Lung (tissue), 12 donors: ENCODE results near the gene PCSK7. TPM values are rescaled to one million over a fixed set of nuclear protein-coding genes. Genes with fewer than 3 reads are reported as not detected.
"Not testable (repeated sequence)": the region's sequence is repeated elsewhere in the genome, so short reads cannot be mapped to it uniquely, and the experiment has no call there.

Experiments
- ATAC-seq: fragments of 200-7000 bp; cut with Tn5 transposase; one replicate; pipeline ENCODE4 v1.9.1; 2020; ENCODE audit warnings: moderate number of reproducible peaks; ENCODE audit not compliant: insufficient read depth, low FRiP score
- DNase-seq, 3 donors: peaks; one replicate each; pipeline ENCODE4 v3.0.0-alpha.2; 2013 to 2017
- H3K27ac ChIP-seq, 2 donors: one replicate each; pipeline ENCODE4 v1.5.1; 2013; ENCODE audit warnings: mild to moderate bottlenecking in 2 of 2, moderate library complexity in 2 of 2, control low read depth in 1 of 2, inconsistent platforms in 1 of 2, low read depth in 1 of 2, low read length in 1 of 2
- H3K27me3 ChIP-seq, 3 donors: one replicate each; pipeline ENCODE4 v1.5.1; 2013; ENCODE audit warnings: low read length in 2 of 3; ENCODE audit not compliant: control insufficient read depth in 3 of 3, insufficient read depth in 3 of 3
- H3K36me3 ChIP-seq, 4 donors: one replicate each; pipeline ENCODE4 v1.5.1; 2013; ENCODE audit warnings: low read length in 4 of 4, mild to moderate bottlenecking in 1 of 4, moderate library complexity in 1 of 4; ENCODE audit not compliant: control insufficient read depth in 4 of 4, insufficient read depth in 4 of 4
- H3K4me1 ChIP-seq, 5 donors: one replicate each; pipeline ENCODE4 v1.5.1; 2013; ENCODE audit warnings: low read length in 5 of 5, mild to moderate bottlenecking in 2 of 5, moderate library complexity in 1 of 5; ENCODE audit not compliant: control insufficient read depth in 5 of 5, insufficient read depth in 5 of 5
- H3K4me3 ChIP-seq: one replicate; pipeline ENCODE4 v1.5.1; 2013; ENCODE audit warnings: mild to moderate bottlenecking, control low read depth, moderate library complexity
- H3K9ac ChIP-seq, 2 donors: one replicate each; pipeline ENCODE4 v1.5.1; 2013; ENCODE audit warnings: low read length in 2 of 2, control low read depth in 1 of 2; ENCODE audit not compliant: insufficient read depth in 1 of 2
- H3K9me3 ChIP-seq, 4 donors: one replicate each; pipeline ENCODE4 v1.5.1; 2013; ENCODE audit warnings: low read length in 3 of 4, mild to moderate bottlenecking in 1 of 4, moderate library complexity in 1 of 4; ENCODE audit not compliant: control insufficient read depth in 4 of 4, insufficient read depth in 3 of 4
- WGBS, 2 donors: extraction: QIAGEN DNeasy Blood & Tissue Kit; methylation state at CpG; one replicate each; pipeline ENCODE4 v1.1.7; 2013; 5-methylcytosine and 5-hydroxymethylcytosine counted together
- polyA plus RNA-seq, 2 donors: library from polyadenylated mRNA; stranded (reverse); fragments of 200-250 nt; gene quantifications; one replicate each; pipeline ENCODE4 v1.2.1, GENCODE V29; 2013
- total RNA-seq, 2 donors: library from RNA; depleted of rRNA in 1 of 2; stranded (reverse); fragments of >200 nt in 1 of 2; gene quantifications; one replicate each; pipeline ENCODE4 v1.2.1, GENCODE V29; 2014 to 2021
- TF ChIP-seq, protein P1 (sequence below): IDR thresholded peaks from 2 replicates; pipeline ENCODE4 v1.5.1; 2012; ENCODE audit warnings: mild to moderate bottlenecking; ENCODE audit errors: control extremely low read depth, extremely low read depth
- donor health status: control.
- donor health status: control.
- donor health status: Bipolar disorder and iron deficiency.
- donor health status: healthy.
- donor health status: DM: yes; HTN: yes; CAD: no.

Gene PCSK7
- total and polyA plus RNA-seq, 4 donors = 29.2 to 82.5 (median 32.9) TPM

DNA sequence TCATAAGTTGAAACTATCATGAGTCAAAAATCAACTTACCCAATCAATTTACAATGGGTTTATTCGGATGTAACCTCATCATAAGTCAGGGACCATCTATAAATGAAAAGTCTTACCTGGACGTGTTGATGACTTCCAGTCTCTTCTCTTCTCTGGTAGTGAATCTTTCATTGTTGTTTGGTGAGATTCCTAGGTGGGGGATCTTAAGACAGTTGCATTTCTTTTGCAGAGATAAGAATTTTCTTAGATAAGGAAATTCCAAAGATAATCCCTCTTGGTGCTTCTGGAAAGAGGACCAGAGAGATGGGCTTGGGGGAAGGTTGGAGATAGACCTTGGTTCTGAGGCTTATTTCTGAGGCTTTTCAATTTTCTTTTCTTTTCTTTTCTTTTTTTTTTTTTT, 38.0 kb upstream of the PCSK7 start:
- Histone ChIP-seq H3K27me3 (no peaks in the 10 kb centered on the region), H3K4me3 (no peak overlapping the region), H3K36me3 (peaks cover 2 to 8% (median 4%) of the 10 kb centered on the region in 4 donors), H3K9ac (no peak overlapping the region), H3K27ac (no peak overlapping the region), H3K4me1 (no peaks in the 10 kb centered on the region), H3K9me3 (no peaks in the 10 kb centered on the region)
- WGBS, 2 donors = 95 to 96% methylated on average over 2 of the region's 2 CpGs
- DNase-seq = no peak
- TF ChIP-seq, protein P1, sequence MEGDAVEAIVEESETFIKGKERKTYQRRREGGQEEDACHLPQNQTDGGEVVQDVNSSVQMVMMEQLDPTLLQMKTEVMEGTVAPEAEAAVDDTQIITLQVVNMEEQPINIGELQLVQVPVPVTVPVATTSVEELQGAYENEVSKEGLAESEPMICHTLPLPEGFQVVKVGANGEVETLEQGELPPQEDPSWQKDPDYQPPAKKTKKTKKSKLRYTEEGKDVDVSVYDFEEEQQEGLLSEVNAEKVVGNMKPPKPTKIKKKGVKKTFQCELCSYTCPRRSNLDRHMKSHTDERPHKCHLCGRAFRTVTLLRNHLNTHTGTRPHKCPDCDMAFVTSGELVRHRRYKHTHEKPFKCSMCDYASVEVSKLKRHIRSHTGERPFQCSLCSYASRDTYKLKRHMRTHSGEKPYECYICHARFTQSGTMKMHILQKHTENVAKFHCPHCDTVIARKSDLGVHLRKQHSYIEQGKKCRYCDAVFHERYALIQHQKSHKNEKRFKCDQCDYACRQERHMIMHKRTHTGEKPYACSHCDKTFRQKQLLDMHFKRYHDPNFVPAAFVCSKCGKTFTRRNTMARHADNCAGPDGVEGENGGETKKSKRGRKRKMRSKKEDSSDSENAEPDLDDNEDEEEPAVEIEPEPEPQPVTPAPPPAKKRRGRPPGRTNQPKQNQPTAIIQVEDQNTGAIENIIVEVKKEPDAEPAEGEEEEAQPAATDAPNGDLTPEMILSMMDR = no peak
- no peak for ATAC-seq

DNA sequence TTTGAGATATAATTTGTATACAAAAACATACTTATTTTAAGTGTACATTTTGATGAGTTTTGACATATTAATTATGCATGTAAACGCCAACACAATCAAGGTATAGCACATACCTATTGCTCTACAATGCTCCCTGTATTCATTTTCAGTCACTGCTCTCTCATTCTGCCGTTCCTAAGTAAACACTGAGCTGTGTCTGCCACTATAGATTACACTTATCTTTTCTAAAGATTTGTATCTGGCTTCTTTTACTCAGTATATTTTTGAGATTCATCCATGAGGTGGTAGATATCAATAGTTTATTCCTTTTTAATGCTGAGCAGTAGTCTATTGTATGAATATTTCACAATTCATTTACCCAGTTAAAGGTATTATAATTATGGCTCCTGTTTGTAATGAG, 33.9 kb upstream of the PCSK7 start:
- TF ChIP-seq, protein P1 = no peak
- ATAC-seq = no peak
- DNase-seq = no peak
- H3K27me3 ChIP-seq = no peaks in the 10 kb centered on the region
- H3K9ac ChIP-seq = no peak overlapping the region
- WGBS, 2 donors = 89 to 92% methylated on average over 2 of the region's 2 CpGs
- H3K36me3 ChIP-seq = peaks cover 3 to 19% (median 8%) of the 10 kb centered on the region in 4 donors
- no peak overlapping the region for H3K27ac ChIP-seq
- H3K4me3 ChIP-seq = no peak overlapping the region
- H3K9me3 ChIP-seq = no peaks in the 10 kb centered on the region
- no peaks in the 10 kb centered on the region for H3K4me1 ChIP-seq

DNA sequence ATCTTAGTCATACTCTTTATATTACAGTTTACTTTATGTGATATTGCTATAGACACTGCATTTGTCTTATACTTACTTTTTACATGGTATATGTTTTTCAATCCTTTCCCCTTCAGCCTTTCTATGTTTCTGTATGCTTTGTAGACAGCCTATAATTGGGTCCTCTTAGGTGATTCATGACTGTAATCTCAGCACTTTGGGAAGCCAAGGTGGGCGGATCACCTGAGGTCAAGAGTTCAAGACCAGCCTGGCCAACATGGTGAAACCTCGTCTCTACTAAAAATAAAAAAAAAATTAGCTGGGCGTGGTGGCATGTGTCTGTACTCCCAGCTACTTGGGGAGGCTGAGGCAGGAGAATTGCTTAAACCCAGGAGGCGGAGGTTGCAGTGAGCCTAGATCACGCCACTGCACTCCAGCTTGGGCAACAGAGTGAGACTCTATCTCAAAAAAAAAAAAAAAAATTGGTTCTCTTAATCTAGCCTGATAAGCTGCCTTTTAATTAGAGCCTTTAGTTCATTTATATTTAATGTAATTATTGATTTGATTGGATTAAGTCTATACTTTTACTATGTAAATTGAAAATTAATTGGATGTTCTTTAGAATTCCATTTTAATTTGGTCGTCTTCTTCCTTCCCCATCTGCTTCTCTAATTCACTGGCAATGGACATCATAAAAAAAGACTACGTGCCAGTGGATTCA, 32.9 kb upstream of the PCSK7 start:
- not testable (repeated sequence) for H3K9ac ChIP-seq, H3K27ac ChIP-seq, H3K4me3 ChIP-seq, ATAC-seq, DNase-seq, H3K9me3 ChIP-seq, H3K27me3 ChIP-seq, H3K4me1 ChIP-seq
- peaks cover 3 to 19% (median 11%) of the 10 kb centered on the region in 4 donors for H3K36me3 ChIP-seq
- 93 to 95% methylated on average over 7 of the region's 7 CpGs for WGBS, 2 donors

DNA sequence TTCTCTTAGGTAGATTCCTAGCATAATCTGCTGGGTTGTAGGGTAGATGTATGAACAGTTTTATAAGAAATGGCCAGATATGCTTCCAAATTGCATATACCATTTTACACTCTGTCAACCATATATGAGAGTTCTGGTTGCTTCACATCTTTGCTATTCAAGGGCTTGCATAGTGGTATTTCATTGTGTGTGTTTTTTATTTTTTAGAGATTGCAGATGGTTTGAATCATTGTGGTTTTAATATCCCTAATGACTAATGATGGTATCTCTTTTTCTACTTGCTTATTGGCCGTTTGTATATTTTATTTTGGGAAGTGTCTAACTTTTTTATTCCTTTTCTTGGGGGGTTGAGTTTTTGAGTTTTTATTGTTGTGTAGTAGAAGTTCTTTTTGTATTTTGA, 27.5 kb upstream of the PCSK7 start:
- Histone ChIP-seq H3K27ac (no peak overlapping the region), H3K9me3 (no peaks in the 10 kb centered on the region), H3K4me3 (no peak overlapping the region), H3K27me3 (no peaks in the 10 kb centered on the region), H3K36me3 (peaks cover 4 to 19% (median 14%) of the 10 kb centered on the region in 4 donors), H3K4me1 (no peaks in the 10 kb centered on the region), H3K9ac (no peak overlapping the region)
- WGBS, 2 donors = 82 to 85% methylated on average over 1 of the region's 1 CpG
- ATAC-seq (no peak), DNase-seq (no peak)
- TF ChIP-seq, protein P1 = no peak
